Stimulated activated CD4-positive, alpha-beta T cell treated with anti-CD3 and anti-CD28 coated beads, Interleukin-1b, Interleukin-23, amount 100 ng/mL, for 24 hours (primary cell): ENCODE data around the gene WDR59.
"Not testable (repeated sequence)": the region's sequence is repeated elsewhere in the genome, so short reads cannot be mapped to it uniquely, and the experiment has no call there.

Source experiments
- DNase-seq, 4 experiments: peaks; one replicate each; pipeline ENCODE4 v3.0.0-alpha.2; 2020; ENCODE audit warnings: low read depth in 4 of 4, low spot score in 1 of 4

The WDR59 gene

DNA sequence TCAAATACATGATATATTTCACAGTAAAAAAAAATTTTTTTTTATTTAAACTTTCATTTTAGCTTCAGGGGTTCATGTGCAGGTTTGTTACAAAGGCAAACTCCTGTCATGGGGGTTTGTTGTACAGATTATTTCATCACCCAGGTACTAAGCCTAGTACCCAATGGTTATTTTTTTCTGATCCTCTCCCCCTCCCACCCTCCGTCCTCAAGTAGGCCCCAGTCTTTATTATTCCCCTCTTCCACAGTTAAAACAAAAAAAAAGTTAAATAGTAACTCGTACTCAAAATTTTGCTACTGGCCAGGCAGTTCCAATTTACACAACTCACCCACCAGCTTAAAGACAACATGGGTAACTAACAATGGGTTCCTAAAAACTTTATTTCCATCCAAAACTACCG, 63.9 kb downstream of the WDR59 start:
- no peak for DNase-seq

DNA sequence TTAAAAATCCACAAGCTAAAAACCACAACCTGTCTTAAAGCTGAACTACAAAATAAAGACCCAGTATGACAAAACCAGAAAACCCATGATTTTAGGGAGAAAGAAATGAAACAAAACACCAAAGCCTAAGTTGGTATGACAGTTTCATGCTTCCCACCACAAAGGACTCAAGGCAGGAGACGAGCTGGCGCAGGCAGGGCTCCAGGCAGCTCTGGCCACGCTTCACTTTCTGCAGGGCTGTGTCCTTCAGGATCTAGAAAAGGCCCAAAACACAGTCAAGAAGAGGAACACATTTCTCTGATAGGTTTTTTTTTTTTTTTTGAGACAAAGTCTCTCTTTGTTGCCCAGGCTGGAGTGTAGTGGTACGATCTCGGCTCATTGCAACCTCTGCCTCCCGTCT, 75.3 kb downstream of the WDR59 start:
- DNase-seq = no peak

DNA sequence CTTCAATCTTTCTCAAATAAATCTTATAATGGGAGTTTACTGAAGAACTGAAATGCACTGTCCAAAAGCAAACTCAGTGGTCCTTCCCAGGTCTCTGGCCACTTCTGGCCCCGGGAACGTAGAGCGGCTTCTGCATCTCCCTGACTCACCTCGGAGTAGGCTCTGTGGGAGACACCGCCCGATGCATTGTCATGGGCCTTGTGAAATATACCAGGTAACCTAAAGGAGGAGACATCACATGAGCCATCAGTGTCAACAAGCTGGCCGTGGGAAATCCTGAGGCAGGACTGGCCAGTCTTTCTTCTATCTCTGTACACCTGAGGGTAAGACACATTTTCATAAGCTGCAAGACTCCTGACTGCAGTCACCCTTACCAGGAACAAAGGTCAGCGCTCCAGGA, 76.2 kb downstream of the WDR59 start:
- not testable (repeated sequence) for DNase-seq

DNA sequence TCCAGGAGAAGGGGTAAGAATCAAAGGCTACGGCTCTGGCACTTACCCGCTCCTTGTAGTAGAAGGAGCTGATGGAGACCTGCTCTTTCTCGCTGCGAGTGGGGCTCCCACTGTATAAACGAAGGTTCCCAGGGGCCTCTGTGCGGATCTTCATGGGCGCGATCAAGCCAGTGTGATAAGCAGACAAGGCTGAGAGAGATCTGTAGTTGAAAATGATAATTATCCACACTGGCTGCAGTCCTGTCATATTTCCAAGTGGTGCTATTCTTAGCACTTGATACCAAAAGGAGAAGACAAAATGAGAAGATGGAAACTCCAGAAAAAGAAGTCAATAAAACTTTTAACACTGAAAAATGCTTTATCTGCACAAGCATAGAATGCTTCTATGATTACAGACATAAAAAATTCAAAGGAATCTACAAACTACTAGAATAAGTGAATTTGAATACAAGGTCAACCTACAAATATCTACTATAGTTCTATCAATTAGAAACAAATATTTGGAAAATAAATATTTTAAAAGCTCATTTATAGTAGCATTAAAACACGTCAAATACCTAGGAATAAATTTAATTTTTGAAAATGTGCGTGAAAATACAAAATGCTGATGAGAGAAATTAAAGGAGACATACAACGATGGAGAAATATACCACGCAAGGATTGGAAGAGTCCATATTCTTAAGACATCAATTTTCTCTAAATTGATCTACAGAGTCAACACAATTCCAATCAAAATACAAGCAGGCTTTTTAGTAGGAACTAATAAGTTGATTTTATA, 80.8 kb downstream of the WDR59 start:
- DNase-seq = no peak

GRCh38 chr16:74903120-74903519, 81.8 kb downstream of the WDR59 start:
- no peak for DNase-seq

GRCh38 chr16:74902161-74902560, 82.8 kb downstream of the WDR59 start:
- DNase-seq = no peak

- DNase-seq = no peak
Measured at GRCh38 chr16:74901606-74902005, 83.3 kb downstream of the WDR59 start.

- no peak for DNase-seq
Measured at GRCh38 chr16:74899816-74900215, 85.1 kb downstream of the WDR59 start.

GRCh38 chr16:74898659-74899058, 86.3 kb downstream of the WDR59 start:
- no peak for DNase-seq

GRCh38 chr16:74896389-74897370, 88.2 kb downstream of the WDR59 start:
- DNase-seq = no peak

- DNase-seq = no peak
Measured at GRCh38 chr16:74893541-74893940, 91.4 kb downstream of the WDR59 start.

- DNase-seq = no peak
Measured at GRCh38 chr16:74892574-74893461, 92.1 kb downstream of the WDR59 start.

DNA sequence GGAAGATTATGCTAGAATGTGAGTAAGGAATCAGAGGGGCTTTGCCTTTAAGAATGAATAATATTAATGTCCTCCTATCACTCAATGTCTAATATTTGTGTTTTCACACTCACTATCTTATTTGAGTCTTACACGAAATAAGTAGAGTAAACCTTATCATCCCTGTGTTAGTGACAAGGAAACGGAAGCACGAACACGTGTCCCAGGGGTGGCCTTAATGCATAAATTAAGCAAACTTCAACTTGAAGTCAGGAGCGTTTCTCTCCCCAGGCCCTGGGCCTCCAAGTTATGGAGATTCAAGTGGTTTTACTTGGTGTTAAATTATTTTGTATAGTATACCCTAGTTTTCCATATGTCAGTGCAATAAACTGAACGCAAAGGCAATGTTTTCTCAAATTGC, 96.0 kb downstream of the WDR59 start:
- DNase-seq = no peak

DNA sequence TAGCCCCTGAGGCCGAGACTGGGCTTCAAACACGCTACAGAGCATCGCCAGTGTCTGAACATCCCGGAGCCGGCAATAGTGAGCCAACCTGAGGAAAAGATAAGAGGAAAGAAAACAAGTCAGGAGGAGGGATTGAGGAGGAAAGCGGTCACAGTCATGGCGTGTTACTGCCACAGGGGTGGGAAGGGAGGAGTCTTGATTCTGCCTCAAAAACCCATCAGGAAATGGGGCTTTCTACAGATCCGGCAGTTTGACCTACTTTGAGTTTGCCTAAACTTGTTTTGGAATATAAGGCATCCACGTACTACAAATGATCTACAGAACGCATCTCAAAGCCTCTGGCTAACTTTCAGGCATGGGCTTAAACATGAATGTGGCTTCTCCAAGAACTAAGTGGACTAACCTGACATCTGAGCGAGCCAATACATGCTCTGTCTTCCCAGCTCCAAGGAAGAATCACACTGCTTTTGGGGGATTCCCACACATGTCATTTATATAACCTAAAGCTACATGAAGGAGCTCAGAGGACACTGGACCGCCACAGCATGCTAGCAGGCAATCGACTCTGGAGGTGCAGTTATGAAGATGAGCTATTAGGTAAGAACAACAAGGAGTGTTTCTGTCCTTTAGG, 96.6 kb downstream of the WDR59 start:
- DNase-seq = no peak

DNA sequence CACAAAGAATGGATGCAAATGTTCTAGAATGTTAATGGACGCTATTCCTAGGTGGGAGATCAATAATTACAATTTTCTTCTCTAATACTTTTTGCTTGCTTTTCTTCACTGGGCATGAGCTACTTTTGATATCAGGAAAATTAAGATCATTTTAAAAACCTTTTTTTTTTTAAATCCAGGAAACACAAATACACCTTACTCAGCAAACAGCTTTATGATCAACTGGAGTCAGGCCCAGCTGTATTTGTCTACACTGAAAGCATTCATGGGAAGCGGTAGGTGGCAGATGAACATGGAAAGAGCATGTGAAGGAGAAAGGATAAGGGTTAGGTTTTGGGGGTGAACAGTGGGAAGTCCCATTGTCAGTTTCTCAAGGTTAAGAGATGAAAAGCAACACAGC, 97.8 kb downstream of the WDR59 start:
- no peak for DNase-seq

DNA sequence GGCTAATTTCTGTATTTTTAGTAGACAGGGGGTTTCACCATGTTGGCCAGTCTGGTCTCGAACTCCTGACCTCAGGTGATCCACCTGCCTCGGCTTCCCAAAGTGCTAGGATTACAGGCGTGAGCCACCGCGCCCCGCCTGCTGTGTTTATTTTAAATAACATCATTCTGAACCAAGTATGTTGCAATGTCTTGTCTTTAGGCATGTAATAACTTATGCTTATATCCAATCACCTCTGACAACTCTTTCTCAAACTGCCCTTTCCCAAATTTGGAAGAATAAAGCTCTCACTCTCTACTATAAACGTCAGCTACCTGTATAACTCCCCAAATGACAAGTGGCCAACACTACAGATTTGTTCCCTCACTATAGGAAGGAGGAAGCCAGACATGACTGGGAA, 107.2 kb downstream of the WDR59 start:
- DNase-seq = no peak

- DNase-seq = no peak
Measured at GRCh38 chr16:74874912-74875546, 109.9 kb downstream of the WDR59 start.

GRCh38 chr16:74874123-74874522, 110.8 kb downstream of the WDR59 start:
- DNase-seq = no peak

DNA sequence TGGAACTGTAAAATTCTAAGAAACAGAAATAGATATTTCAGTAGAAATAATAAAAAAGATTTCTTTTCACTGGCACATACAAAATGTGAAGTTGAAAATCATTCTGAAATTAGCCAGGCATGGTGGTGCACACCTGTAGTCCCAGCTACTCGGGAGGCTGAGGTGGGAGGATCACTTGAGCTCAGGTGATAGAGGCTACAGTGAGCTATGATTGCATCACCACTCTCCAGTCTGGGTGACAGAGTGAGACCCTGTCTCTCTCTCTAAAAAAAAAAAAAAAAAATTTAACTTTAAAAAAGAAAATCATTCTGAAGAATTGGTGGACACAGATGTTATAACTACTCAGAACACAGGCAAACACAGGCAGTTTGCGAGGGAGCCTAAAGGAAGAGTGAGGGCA, 112.6 kb downstream of the WDR59 start:
- no peak for DNase-seq

- DNase-seq = no peak
Measured at GRCh38 chr16:74871608-74872007, 113.3 kb downstream of the WDR59 start.
